H9 (cell line): Measurements from ENCODE around the gene EGFL6. TPM values are rescaled to one million over a fixed set of nuclear protein-coding genes. Genes with fewer than 3 reads are reported as not detected.

Source experiments
- DNase-seq: peaks from one replicate; pipeline ENCODE4 v3.0.0-alpha.2; 2017
- H2AFZ ChIP-seq: one replicate; pipeline ENCODE4 v1.6.1; 2013; ENCODE audit warnings: mild to moderate bottlenecking, low read length, control low read depth, moderate library complexity
- H2AK5ac ChIP-seq: 2 replicates; pipeline ENCODE4 v1.6.1; 2013; ENCODE audit warnings: low read length, control low read depth, mixed read lengths; ENCODE audit not compliant: insufficient read length
- H2BK120ac ChIP-seq: one replicate; pipeline ENCODE4 v1.6.1; 2013; ENCODE audit warnings: low read depth, mild to moderate bottlenecking, low read length, control low read depth, inconsistent platforms; ENCODE audit not compliant: poor library complexity, severe bottlenecking
- H2BK12ac ChIP-seq: 2 replicates; pipeline ENCODE4 v1.6.1; 2013; ENCODE audit warnings: low read length, control low read depth, mixed read lengths, low read depth; ENCODE audit not compliant: insufficient read length
- H2BK15ac ChIP-seq: 2 replicates; pipeline ENCODE4 v1.6.1; 2013; ENCODE audit warnings: low read depth, low read length, control low read depth
- H2BK20ac ChIP-seq: one replicate; pipeline ENCODE4 v1.6.1; 2013; ENCODE audit warnings: low read depth, mild to moderate bottlenecking, low read length, control low read depth, inconsistent platforms; ENCODE audit not compliant: poor library complexity, severe bottlenecking
- H2BK5ac ChIP-seq: 2 replicates; pipeline ENCODE4 v1.6.1; 2013; ENCODE audit warnings: low read length, control low read depth, mixed read lengths; ENCODE audit not compliant: insufficient read length
- H3K14ac ChIP-seq: 2 replicates; pipeline ENCODE4 v1.6.1; 2013; ENCODE audit warnings: low read length, control low read depth; ENCODE audit not compliant: insufficient read depth
- H3K18ac ChIP-seq: 2 replicates; pipeline ENCODE4 v1.6.1; 2013; ENCODE audit warnings: low read depth, mild to moderate bottlenecking, mixed read lengths, low read length, control low read depth; ENCODE audit not compliant: insufficient read length
- H3K23ac ChIP-seq: 2 replicates; pipeline ENCODE4 v1.6.1; 2013; ENCODE audit warnings: low read length, control low read depth, mixed read lengths, low read depth; ENCODE audit not compliant: insufficient read length
- H3K23me2 ChIP-seq: 2 replicates; pipeline ENCODE4 v1.6.1; 2013; ENCODE audit warnings: low read depth, mild to moderate bottlenecking, mixed read lengths, low read length, control low read depth; ENCODE audit not compliant: insufficient read length, poor library complexity, severe bottlenecking
- H3K27ac ChIP-seq: 2 replicates; pipeline ENCODE4 v1.5.1; 2013; ENCODE audit warnings: low read length, control low read depth, mixed read lengths, low read depth; ENCODE audit not compliant: insufficient read length
- H3K27me3 ChIP-seq: 2 replicates; pipeline ENCODE4 v1.6.1; 2013; ENCODE audit warnings: low read length, control low read depth, inconsistent platforms; ENCODE audit not compliant: insufficient read depth
- H3K4ac ChIP-seq: 2 replicates; pipeline ENCODE4 v1.6.1; 2013; ENCODE audit warnings: low read depth, mild to moderate bottlenecking, control low read depth, inconsistent platforms, low read length, moderate library complexity
- H3K4me1 ChIP-seq: 2 replicates; pipeline ENCODE4 v1.6.1; 2013; ENCODE audit warnings: low read length, control low read depth, inconsistent platforms; ENCODE audit not compliant: insufficient read depth
- H3K4me2 ChIP-seq: 2 replicates; pipeline ENCODE4 v1.6.1; 2013; ENCODE audit warnings: low read length, control low read depth, mixed read lengths; ENCODE audit not compliant: insufficient read length, insufficient read depth
- H3K56ac ChIP-seq: 2 replicates; pipeline ENCODE4 v1.6.1; 2013; ENCODE audit warnings: low read depth, mild to moderate bottlenecking, mixed read lengths, low read length, control low read depth; ENCODE audit not compliant: insufficient read length
- H3K79me1 ChIP-seq: 2 replicates; pipeline ENCODE4 v1.6.1; 2013; ENCODE audit warnings: low read depth, mild to moderate bottlenecking, moderate library complexity, low read length, control low read depth, inconsistent platforms; ENCODE audit not compliant: insufficient read depth, poor library complexity, severe bottlenecking
- H3K79me2 ChIP-seq: 2 replicates; pipeline ENCODE4 v1.6.1; 2013; ENCODE audit warnings: low read length, control low read depth, inconsistent platforms; ENCODE audit not compliant: insufficient read depth
- H3K9ac ChIP-seq: 2 replicates; pipeline ENCODE4 v1.6.1; 2013; ENCODE audit warnings: low read length, control low read depth, mixed read lengths; ENCODE audit not compliant: insufficient read length; ENCODE audit errors: extremely low read depth
- H3K9me3 ChIP-seq: one replicate; pipeline ENCODE4 v1.6.1; 2013; ENCODE audit warnings: low read depth, low read length, inconsistent platforms; ENCODE audit not compliant: control insufficient read depth
- H3T11ph ChIP-seq: one replicate; pipeline ENCODE4 v1.6.1; 2013; ENCODE audit warnings: mild to moderate bottlenecking, low read length, control low read depth, inconsistent platforms
- H4K20me1 ChIP-seq: one replicate; pipeline ENCODE4 v1.6.1; 2013; ENCODE audit not compliant: control insufficient read depth, insufficient read length, insufficient read depth
- H4K5ac ChIP-seq: 2 replicates; pipeline ENCODE4 v1.6.1; 2013; ENCODE audit warnings: low read depth, mild to moderate bottlenecking, mixed read lengths, low read length, control low read depth; ENCODE audit not compliant: insufficient read length
- H4K8ac ChIP-seq: replicated peaks from 2 replicates; pipeline ENCODE4 v1.6.1; 2013; ENCODE audit warnings: low read length, control low read depth, mixed read lengths, low read depth; ENCODE audit not compliant: insufficient read length
- H4K91ac ChIP-seq: 2 replicates; pipeline ENCODE4 v1.6.1; 2013; ENCODE audit warnings: low read depth, mild to moderate bottlenecking, moderate library complexity, mixed read lengths, low read length, control low read depth; ENCODE audit not compliant: insufficient read length
- H3K27ac Mint-ChIP-seq, 3 experiments: 2 replicates in 2 of 3; 3 replicates in 1 of 3; pipeline ENCODE4 v1.8.0; 2020 to 2021; ENCODE audit warnings: mixed read lengths in 3 of 3, mild to moderate bottlenecking in 1 of 3, moderate library complexity in 1 of 3
- H3K27me3 Mint-ChIP-seq: 2 replicates; pipeline ENCODE4 v1.8.0; 2021; ENCODE audit warnings: low read depth, mild to moderate bottlenecking, moderate library complexity, mixed read lengths
- H3K36me3 Mint-ChIP-seq, 3 experiments: 2 replicates in 2 of 3; 3 replicates in 1 of 3; pipeline ENCODE4 v1.8.0; 2020 to 2021; ENCODE audit warnings: low read depth in 3 of 3, mixed read lengths in 3 of 3; ENCODE audit not compliant: insufficient read depth in 1 of 3
- H3K4me1 Mint-ChIP-seq, 2 experiments: 2 replicates each; pipeline ENCODE4 v1.8.0; 2020; ENCODE audit warnings: mixed read lengths in 2 of 2
- H3K4me3 Mint-ChIP-seq, 2 experiments: 2 replicates in 1 of 2; 3 replicates in 1 of 2; pipeline ENCODE4 v1.8.0; 2020 to 2021; ENCODE audit warnings: mild to moderate bottlenecking in 2 of 2, mixed read lengths in 2 of 2, moderate library complexity in 1 of 2
- H3K9me3 Mint-ChIP-seq, 2 experiments: 2 replicates in 1 of 2; 3 replicates in 1 of 2; pipeline ENCODE4 v1.8.0; 2020; ENCODE audit warnings: mild to moderate bottlenecking in 2 of 2, mixed read lengths in 2 of 2, moderate library complexity in 1 of 2
- CTCF ChIP-seq: fragments of 200-600 bp; sonication (generic); conservative IDR thresholded peaks from 3 replicates; pipeline ENCODE4 v1.8.0; 2021; ENCODE audit warnings: antibody characterized with exemption, mild to moderate bottlenecking
- WGBS: extraction: QIAGEN DNeasy Blood & Tissue Kit; methylation state at CpG from one replicate; pipeline ENCODE4 v1.1.7; 2013; ENCODE audit warnings: missing lambda C conversion rate, low lambda C conversion rate, mixed read lengths; ENCODE audit not compliant: insufficient read length; ENCODE audit errors: extremely low coverage; 5-methylcytosine and 5-hydroxymethylcytosine counted together
- total RNA-seq: library from RNA; stranded (reverse); gene quantifications from 2 replicates; pipeline ENCODE4 v1.2.1, GENCODE V29; 2021

The EGFL6 gene
- total RNA-seq, 1 experiment from 2014 or later = 0.94 TPM

GRCh38 chrX:13659063-13659462, 89.7 kb downstream of the EGFL6 start:
- no peaks in the 10 kb centered on the region for H4K20me1 ChIP-seq
- H3K14ac ChIP-seq = no peak overlapping the region
- no peaks in the 10 kb centered on the region for H3K79me1 ChIP-seq
- Mint-ChIP-seq H3K4me1 (peaks cover 6 to 11% of the 10 kb centered on the region in 2 experiments), H3K4me3 (no peak overlapping the region), H3K27me3 (no peaks in the 10 kb centered on the region), H3K27ac (peak overlapping the region in 2 of 3 experiments; percentile 46; a peak in 3 of 7 replicates), H3K36me3 (peaks cover 14 to 45% (median 38%) of the 10 kb centered on the region in 3 experiments; a peak in 6 of 7 replicates), H3K9me3 (peaks cover 41 to 55% of the 10 kb centered on the region in 2 experiments)
- H2BK15ac ChIP-seq = no peak overlapping the region
- no peak overlapping the region for H4K8ac ChIP-seq
- TF ChIP-seq CTCF = no peak
- H3K4me2 ChIP-seq = no peak overlapping the region
- no peaks in the 10 kb centered on the region for H3K27me3 ChIP-seq
- no peaks in the 10 kb centered on the region for H3K23me2 ChIP-seq
- no peak overlapping the region for H2AFZ ChIP-seq
- H3K9me3 ChIP-seq = no peaks in the 10 kb centered on the region
- no peak overlapping the region for H4K5ac ChIP-seq
- no peak overlapping the region for H3K4ac ChIP-seq
- no peak overlapping the region for H3T11ph ChIP-seq
- no peak overlapping the region for H3K18ac ChIP-seq
- H2BK120ac ChIP-seq = no peak overlapping the region
- H3K27ac ChIP-seq = no peak overlapping the region
- H3K56ac ChIP-seq = no peak overlapping the region
- no peak overlapping the region for H3K9ac ChIP-seq
- no peaks in the 10 kb centered on the region for H3K4me1 ChIP-seq
- no CpG with 5 or more reads among the region's 6 CpGs for WGBS
- H2BK5ac ChIP-seq = no peak overlapping the region
- no peak for DNase-seq
- no peaks in the 10 kb centered on the region for H3K79me2 ChIP-seq
- H2BK12ac ChIP-seq = no peak overlapping the region
- no peak overlapping the region for H3K23ac ChIP-seq
- no peak overlapping the region for H4K91ac ChIP-seq
- no peak overlapping the region for H2BK20ac ChIP-seq
- H2AK5ac ChIP-seq = no peak overlapping the region
